Keratinocyte (primary cell): ENCODE data around the gene PSTPIP2. TPM values are rescaled to one million over a fixed set of nuclear protein-coding genes. Genes with fewer than 3 reads are reported as not detected.

Experiments
- DNase-seq: peaks from one replicate; pipeline ENCODE4 v3.0.0-alpha.2; 2011; ENCODE audit warnings: low read depth, missing footprints, low spot score
- FAIRE-seq: peaks from 2 replicates; lab custom pipeline; 2011; peaks lifted over from hg19 to GRCh38; lab: Jason Lieb, UNC
- H2AFZ ChIP-seq: 2 replicates; pipeline ENCODE4 v1.6.0; 2012; ENCODE audit warnings: low read length, control low read depth, inconsistent platforms; ENCODE audit not compliant: control insufficient read depth
- H3K27ac ChIP-seq: 2 replicates; pipeline ENCODE4 v1.5.1; 2011; ENCODE audit warnings: low read length; ENCODE audit not compliant: control insufficient read depth, insufficient read depth
- H3K27me3 ChIP-seq: 3 replicates; pipeline ENCODE4 v1.6.0; 2011; ENCODE audit warnings: low read length; ENCODE audit not compliant: control insufficient read depth, insufficient read depth; ENCODE audit errors: extremely low read depth
- H3K36me3 ChIP-seq, 2 experiments: 2 replicates in 1 of 2; 3 replicates in 1 of 2; pipeline ENCODE4 v1.5.1; 2011; ENCODE audit warnings: low read length in 2 of 2, mild to moderate bottlenecking in 1 of 2; ENCODE audit not compliant: control insufficient read depth in 2 of 2, insufficient read depth in 2 of 2; ENCODE audit errors: extremely low read depth in 1 of 2
- H3K4me1 ChIP-seq: 3 replicates; pipeline ENCODE4 v1.5.1; 2011; ENCODE audit warnings: low read length; ENCODE audit not compliant: control insufficient read depth, insufficient read depth; ENCODE audit errors: extremely low read depth
- H3K4me2 ChIP-seq: 3 replicates; pipeline ENCODE4 v1.6.0; 2011; ENCODE audit warnings: low read depth, low read length; ENCODE audit not compliant: control insufficient read depth, insufficient read depth; ENCODE audit errors: extremely low read depth
- H3K4me3 ChIP-seq, 3 experiments: fragments of 200-600 bp in 1 of 3; sonication (generic) in 1 of 3; 2 replicates in 2 of 3; 3 replicates in 1 of 3; pipeline ENCODE4 v1.5.1; 2011 to 2016; ENCODE audit warnings: low read length in 3 of 3, mild to moderate bottlenecking in 3 of 3, control low read depth in 2 of 3, inconsistent platforms in 1 of 3, low read depth in 1 of 3, mixed read lengths in 1 of 3, mixed run types in 1 of 3, moderate library complexity in 1 of 3; ENCODE audit not compliant: control insufficient read depth in 2 of 3, insufficient read depth in 2 of 3; ENCODE audit errors: extremely low read depth in 1 of 3
- H3K79me2 ChIP-seq: 2 replicates; pipeline ENCODE4 v1.6.0; 2012; ENCODE audit warnings: low read length; ENCODE audit not compliant: control insufficient read depth, insufficient read depth
- H3K9ac ChIP-seq: 3 replicates; pipeline ENCODE4 v1.6.0; 2011; ENCODE audit warnings: low read length; ENCODE audit not compliant: control insufficient read depth, insufficient read depth; ENCODE audit errors: extremely low read depth
- H3K9me1 ChIP-seq: 3 replicates; pipeline ENCODE4 v1.6.0; 2011; ENCODE audit warnings: low read length; ENCODE audit not compliant: control insufficient read depth, insufficient read depth; ENCODE audit errors: extremely low read depth
- H3K9me3 ChIP-seq: 2 replicates; pipeline ENCODE4 v1.5.1; 2012; ENCODE audit warnings: low read depth, low read length; ENCODE audit not compliant: control insufficient read depth
- H4K20me1 ChIP-seq: 3 replicates; pipeline ENCODE4 v1.6.0; 2011; ENCODE audit warnings: low read length; ENCODE audit not compliant: control insufficient read depth, insufficient read depth; ENCODE audit errors: extremely low read depth
- CTCF ChIP-seq, 3 experiments: IDR thresholded peaks in 1 of 3; conservative IDR thresholded peaks in 1 of 3; optimal IDR thresholded peaks in 1 of 3; 2 replicates in 2 of 3; 3 replicates in 1 of 3; pipeline versions ENCODE3 to v1.5.1; 2011; ENCODE audit warnings: low read length in 3 of 3, mild to moderate bottlenecking in 3 of 3, moderate library complexity in 2 of 3, control low read depth in 1 of 3, inconsistent platforms in 1 of 3; ENCODE audit not compliant: insufficient read depth in 2 of 3; ENCODE audit errors: extremely low read depth in 1 of 3
- EZH2 ChIP-seq: IDR thresholded peaks from one replicate; pipeline ENCODE4 v1.6.1; 2012; ENCODE audit warnings: inconsistent platforms, mild to moderate bottlenecking, low read length, moderate library complexity
- dilution Hi-C: fragments of 300-500 bp; cut with MboI; formaldehyde crosslinking; loops from one replicate; pipeline ENCODE4 v1.7.0; 2020; ENCODE audit warnings: low sequenced_read_pairs; ENCODE audit not compliant: extremely low pct_ligation_motif_present
- polyA plus RNA-seq, 5 experiments: library from polyadenylated mRNA; depleted of rRNA in 3 of 5; stranded (reverse) in 3 of 5; stranded (forward) in 1 of 5; unstranded in 1 of 5; fragments of >200 nt; gene quantifications; 1 replicate in 1 of 5; 2 replicates in 3 of 5; 3 replicates in 1 of 5; pipeline versions ENCODE4 v1.2.1 to v1.2.3, GENCODE V29; 2011 to 2012; ENCODE audit warnings: missing spikeins in 2 of 5, low read depth in 1 of 5, low replicate concordance in 1 of 5

Gene PSTPIP2
- polyA plus RNA-seq, 1 donor (not counting 4 experiments of a cell fraction or from before 2014, with no cell fraction given) = 27.3 TPM

GRCh38 chr18:46062781-46063180 is 9.3 kb downstream of the PSTPIP2 start:
- FAIRE-seq (peak; percentile 89), DNase-seq (peak; percentile 79)
- Histone ChIP-seq H3K4me3 (no peak overlapping the region), H3K36me3 (no peaks in the 10 kb centered on the region), H3K27ac (peak overlapping the region; percentile 33), H3K79me2 (peaks cover 41% of the 10 kb centered on the region), H3K4me1 (peaks cover 21% of the 10 kb centered on the region), H3K9ac (peak overlapping the region; percentile 35), H3K4me2 (peak overlapping the region; percentile 24), H3K9me3 (no peaks in the 10 kb centered on the region), H3K9me1 (no peaks in the 10 kb centered on the region), H3K27me3 (no peaks in the 10 kb centered on the region), H4K20me1 (no peaks in the 10 kb centered on the region), H2AFZ (no peak overlapping the region)
- dilution Hi-C loops = no loop called here
- TF ChIP-seq EZH2 = no peak
- peak in 1 of 3 experiments; percentile 36 for TF ChIP-seq CTCF (optimal IDR thresholded peaks at IDR 0.05 in 1 of 3, IDR thresholded peaks at IDR 0.05 in 1 of 3, conservative IDR thresholded peaks at IDR 0.05 in 1 of 3; ENCODE audit: extremely low read depth in 1 of 3, insufficient read depth in 2 of 3, low read length in 3 of 3)

DNA sequence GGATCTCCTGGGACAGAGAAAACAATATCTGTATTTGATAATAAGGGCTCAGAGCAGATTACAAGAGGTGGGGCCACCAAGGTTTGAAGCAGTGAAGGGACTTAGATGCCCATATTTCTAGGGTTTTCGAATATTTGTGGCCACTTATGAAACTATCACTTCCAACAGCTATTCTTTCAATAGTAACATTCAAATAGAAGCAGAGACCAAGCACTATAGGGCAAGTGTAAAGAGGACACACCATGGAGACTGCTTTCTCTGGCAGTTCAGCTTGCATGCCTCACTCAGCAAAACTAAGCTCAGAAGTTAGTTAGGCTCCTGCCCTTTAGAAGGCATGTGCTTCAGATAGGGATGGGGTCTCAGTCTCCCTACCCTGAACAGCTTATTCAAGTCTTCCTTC is 10.3 kb downstream of the PSTPIP2 start:
- no peak for TF ChIP-seq CTCF (optimal IDR thresholded peaks at IDR 0.05 in 1 of 3, IDR thresholded peaks at IDR 0.05 in 1 of 3, conservative IDR thresholded peaks at IDR 0.05 in 1 of 3; ENCODE audit: extremely low read depth in 1 of 3, insufficient read depth in 2 of 3, low read length in 3 of 3)
- TF ChIP-seq EZH2 = no peak
- Histone ChIP-seq H3K36me3 (no peaks in the 10 kb centered on the region), H3K4me3 (no peak overlapping the region), H2AFZ (no peak overlapping the region), H3K4me2 (no peak overlapping the region), H4K20me1 (no peaks in the 10 kb centered on the region), H3K27me3 (no peaks in the 10 kb centered on the region), H3K27ac (no peak overlapping the region), H3K9me3 (no peaks in the 10 kb centered on the region), H3K79me2 (peaks cover 34% of the 10 kb centered on the region), H3K4me1 (peaks cover 21% of the 10 kb centered on the region), H3K9me1 (no peaks in the 10 kb centered on the region), H3K9ac (no peak overlapping the region)
- FAIRE-seq = no peak
- dilution Hi-C loops = no loop called here
- no peak for DNase-seq
